Adipose tissue (tissue), 3 donors: ENCODE results near the gene MTF2. TPM values are rescaled to one million over a fixed set of nuclear protein-coding genes. Genes with fewer than 3 reads are reported as not detected.

ENCODE experiments used
- H3K27ac ChIP-seq: one replicate; pipeline ENCODE4 v1.5.1; 2013; ENCODE audit warnings: low read depth, low read length
- WGBS, 3 donors: extraction: QIAGEN DNeasy Blood & Tissue Kit; methylation state at CpG; one replicate each; pipeline ENCODE4 v1.1.7; 2013; 5-methylcytosine and 5-hydroxymethylcytosine counted together
- polyA plus RNA-seq, 3 donors: library from polyadenylated mRNA; stranded (reverse); fragments of 200-250 nt; gene quantifications; one replicate each; pipeline ENCODE4 v1.2.3, GENCODE V29; 2013
- donor health status: healthy with polysubstance abuse.
- donor health status: Bipolar disorder and iron deficiency.
- donor health status: healthy.

MTF2 gene
- polyA plus RNA-seq, 3 donors: 3.1 to 9.4 (median 5.5) TPM

DNA sequence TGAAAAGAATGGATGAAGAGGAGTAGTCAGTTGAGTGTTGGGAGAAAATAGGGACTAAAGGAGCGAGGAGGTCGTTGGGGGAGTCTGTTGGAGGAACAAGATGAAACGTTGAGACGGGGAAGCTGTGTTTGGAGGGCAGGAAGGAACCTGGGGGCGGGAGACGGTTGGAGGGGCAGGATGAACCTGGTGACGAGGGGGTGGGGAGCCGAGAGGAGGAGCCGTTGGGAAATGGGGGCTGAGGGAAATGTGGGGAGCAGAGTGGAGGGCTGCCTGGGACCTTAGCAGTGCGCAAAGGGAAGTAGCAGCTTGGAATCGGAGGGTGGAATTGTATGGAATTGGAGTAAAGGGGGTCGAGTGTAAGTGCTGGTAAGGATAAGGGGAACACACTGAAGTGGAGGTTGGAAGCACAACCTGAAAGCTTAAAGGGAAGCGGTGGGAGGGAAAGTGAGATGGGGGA is 630 bp downstream of the MTF2 start:
- WGBS, 3 donors: 1 to 2% (median 1%) methylated on average over 13 of the region's 13 CpGs
- H3K27ac ChIP-seq: no peak overlapping the region

DNA sequence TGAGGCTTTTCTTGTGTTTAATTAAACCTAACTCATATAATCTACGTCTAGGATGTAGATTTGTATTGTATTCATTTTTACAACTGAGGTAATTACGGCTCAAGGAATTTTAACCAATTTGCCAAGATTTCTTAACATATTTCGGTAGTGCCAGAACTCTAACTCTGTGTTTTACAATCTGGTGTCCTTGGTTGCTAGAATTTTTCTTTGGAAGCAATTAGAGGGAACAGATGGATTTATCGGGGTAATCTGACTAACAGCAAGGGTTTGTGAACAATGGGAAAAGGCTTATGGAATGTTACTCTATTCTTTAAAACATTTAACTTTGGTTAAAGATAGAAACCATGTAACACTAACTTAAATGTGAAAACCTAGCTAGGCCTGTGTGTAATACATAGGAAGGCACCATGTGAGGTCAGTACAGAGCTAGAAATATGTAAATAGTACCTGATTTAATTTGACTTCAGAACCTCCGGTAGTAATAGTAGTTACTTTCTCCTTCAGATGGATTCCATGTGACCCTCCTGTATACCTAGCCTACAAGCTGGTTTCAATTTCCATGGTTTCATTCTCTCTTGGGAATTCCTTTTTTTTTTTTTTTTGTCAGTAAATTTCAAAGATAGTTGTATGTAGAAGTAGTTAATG is 1.2 kb downstream of the MTF2 start:
- 0 to 1% (median 1%) methylated on average over 5 of the region's 5 CpGs for WGBS, 3 donors
- no peak overlapping the region for H3K27ac ChIP-seq

GRCh38 chr1:93081716-93082115 is 2.6 kb downstream of the MTF2 start:
- no peak overlapping the region for H3K27ac ChIP-seq

- WGBS, 3 donors: 77 to 92% (median 88%) methylated on average over 3 of the region's 3 CpGs
- no peak overlapping the region for H3K27ac ChIP-seq
These were observed 3.2 kb downstream of the MTF2 start for GRCh38 chr1:93082313-93082712.

GRCh38 chr1:93083979-93084378 is 4.9 kb downstream of the MTF2 start:
- H3K27ac ChIP-seq: no peak overlapping the region
- 98 to 99% (median 99%) methylated on average over 2 of the region's 2 CpGs for WGBS, 3 donors

DNA sequence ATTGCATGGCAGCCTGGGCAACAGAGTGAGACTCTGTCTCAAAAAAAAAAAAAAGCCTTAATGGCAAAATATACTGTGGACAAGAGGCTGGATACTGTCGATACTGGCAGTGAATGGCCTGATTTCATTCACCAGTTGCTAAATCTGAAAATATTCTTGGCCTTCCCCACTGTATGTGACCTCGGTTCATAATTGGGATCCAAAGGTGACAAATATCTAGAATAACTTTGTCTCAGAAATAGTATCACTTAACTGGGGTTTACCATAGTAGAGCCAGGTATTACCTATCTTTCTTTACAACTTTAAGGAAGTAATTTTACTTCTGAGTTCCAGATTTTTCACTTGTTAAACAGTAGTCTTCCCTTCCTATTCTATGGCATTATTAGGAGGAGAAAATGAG is 8.4 kb downstream of the MTF2 start:
- 83 to 89% (median 87%) methylated on average over 2 of the region's 2 CpGs for WGBS, 3 donors
- no peak overlapping the region for H3K27ac ChIP-seq

GRCh38 chr1:93093332-93094006 is 14.4 kb downstream of the MTF2 start:
- no peak overlapping the region for H3K27ac ChIP-seq
- WGBS, 3 donors: 81 to 88% (median 86%) methylated on average over 2 of the region's 2 CpGs

DNA sequence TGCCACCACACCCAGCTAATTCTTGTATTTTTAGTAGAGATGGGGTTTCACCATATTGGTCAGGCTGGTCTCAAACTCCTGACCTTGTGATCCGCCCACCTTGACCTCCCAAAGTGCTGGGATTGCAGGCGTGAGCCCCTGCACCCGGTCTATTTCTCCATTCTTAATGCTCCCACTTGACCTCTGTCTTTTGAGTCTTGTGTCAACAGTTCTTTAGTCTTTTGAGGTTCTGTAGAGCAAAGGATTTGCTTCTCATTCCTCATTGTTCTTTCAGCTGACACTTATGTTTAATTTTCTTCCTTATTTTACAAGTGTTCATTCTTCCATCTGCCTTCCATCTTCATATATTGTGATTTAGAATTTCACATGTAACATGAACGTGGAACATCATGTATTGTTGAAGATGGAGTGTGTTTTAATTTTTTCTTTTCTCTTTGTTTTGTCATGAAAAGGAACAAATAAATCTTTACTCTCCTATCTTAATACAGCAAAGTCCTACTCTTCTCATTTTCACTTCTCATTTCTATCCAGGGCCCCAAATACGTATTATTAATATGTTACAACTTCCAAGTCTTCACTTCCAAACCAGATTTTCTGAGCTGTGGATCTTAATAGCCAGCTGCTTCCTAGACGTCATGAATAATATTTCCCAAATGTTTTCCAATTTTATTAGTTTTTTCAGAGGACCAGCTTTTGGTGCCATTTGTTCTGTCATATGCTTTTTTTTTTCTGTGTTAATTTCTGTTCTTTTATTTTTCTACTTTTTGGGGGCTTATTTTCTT is 16.9 kb downstream of the MTF2 start:
- 77 to 88% (median 79%) methylated on average over 6 of the region's 6 CpGs for WGBS, 3 donors

DNA sequence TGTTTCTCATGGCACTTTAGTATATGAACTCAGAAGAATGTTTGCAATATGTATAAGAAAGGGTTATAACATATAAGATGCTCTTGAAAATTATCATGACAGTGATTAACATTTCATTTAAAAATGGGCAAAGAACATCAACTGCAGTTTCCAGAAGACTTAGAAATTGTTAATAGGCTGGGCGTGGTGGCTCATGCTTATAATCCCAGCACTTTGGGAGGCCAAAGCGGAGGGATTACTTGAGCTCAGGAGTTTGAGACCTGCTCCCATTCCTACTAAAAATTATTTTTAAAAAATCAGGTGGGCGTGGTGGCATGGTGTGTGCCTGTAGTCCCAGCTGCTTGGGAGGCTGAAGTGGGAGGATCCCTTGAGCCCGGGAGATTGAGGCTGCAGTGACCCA is 23.1 kb downstream of the MTF2 start:
- 90 to 97% (median 95%) methylated on average over 4 of the region's 4 CpGs for WGBS, 3 donors
- H3K27ac ChIP-seq: no peak overlapping the region

More for the DNA sequence above, 16.9 kb downstream of the MTF2 start:
- no peak overlapping the region for H3K27ac ChIP-seq

GRCh38 chr1:93106226-93106625 is 27.1 kb downstream of the MTF2 start:
- WGBS, 3 donors: 78 to 91% (median 88%) methylated on average over 2 of the region's 2 CpGs
- no peak overlapping the region for H3K27ac ChIP-seq

DNA sequence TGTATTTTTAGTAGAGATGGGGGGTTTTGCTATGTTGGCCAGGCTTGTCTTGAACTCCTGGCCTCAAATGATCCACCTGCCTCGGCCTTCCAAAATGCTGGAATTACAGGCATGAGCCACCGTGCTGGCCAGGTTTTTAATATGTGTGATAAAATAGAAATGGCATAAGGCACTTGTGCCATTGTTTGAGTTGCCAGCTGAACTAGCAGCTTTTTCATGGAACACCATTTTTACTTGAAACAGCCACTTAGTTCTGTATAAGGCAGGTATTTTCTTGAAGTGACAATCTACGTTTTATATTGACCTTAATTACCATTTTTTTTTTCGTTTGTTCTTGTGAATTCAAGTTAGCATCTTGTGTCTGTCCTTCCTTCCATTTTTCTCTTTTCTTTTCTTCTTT is 28.3 kb downstream of the MTF2 start:
- WGBS, 3 donors: 96 to 99% (median 97%) methylated on average over 4 of the region's 4 CpGs
- no peak overlapping the region for H3K27ac ChIP-seq

DNA sequence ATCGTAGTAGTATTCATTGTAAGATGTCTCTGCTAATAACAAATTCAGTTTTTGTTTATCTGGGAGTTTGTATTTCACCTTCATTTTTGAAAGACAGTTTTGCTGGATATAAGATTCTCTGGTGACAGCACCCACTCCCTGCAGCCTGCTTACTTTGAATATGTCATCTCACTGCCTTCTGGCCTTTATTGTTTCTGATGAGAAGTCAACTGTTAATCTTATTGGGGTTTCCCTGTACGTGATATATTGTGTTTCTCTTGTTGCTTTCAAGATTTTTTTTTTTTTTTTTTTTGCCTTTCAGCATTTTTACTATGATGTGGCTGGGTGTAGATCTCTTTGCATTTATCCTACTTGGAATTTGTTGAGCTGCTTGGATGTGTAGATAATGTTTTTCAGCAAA is 29.3 kb downstream of the MTF2 start:
- no peak overlapping the region for H3K27ac ChIP-seq
- WGBS, 3 donors: 94 to 98% (median 95%) methylated on average over 2 of the region's 2 CpGs

GRCh38 chr1:93109578-93109977 is 30.5 kb downstream of the MTF2 start:
- no peak overlapping the region for H3K27ac ChIP-seq
- 88 to 100% (median 95%) methylated on average over 2 of the region's 2 CpGs for WGBS, 3 donors

DNA sequence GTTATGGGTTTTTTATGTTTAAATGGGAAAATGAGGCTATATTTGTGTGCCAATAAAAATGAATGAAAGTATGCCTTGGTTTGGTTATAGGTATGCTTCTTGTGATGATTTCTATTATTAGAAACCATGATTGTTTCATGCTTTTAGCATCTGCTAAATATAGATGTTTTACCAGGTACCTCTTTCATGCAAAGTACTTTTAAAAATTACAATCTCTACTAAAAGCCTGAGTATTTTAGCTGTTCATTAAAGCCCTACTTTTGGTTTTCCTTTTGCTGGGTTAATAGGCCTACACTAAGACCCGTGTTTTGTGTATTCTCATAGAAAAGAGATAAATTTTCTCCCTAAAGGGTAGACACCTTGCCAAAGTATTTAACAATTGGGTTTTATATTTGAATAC is 32.0 kb downstream of the MTF2 start:
- 72 to 84% (median 77%) methylated on average over 1 of the region's 1 CpG for WGBS, 3 donors

GRCh38 chr1:93111561-93111960 is 32.5 kb downstream of the MTF2 start:
- no peak overlapping the region for H3K27ac ChIP-seq

More for the DNA sequence above, 32.0 kb downstream of the MTF2 start:
- H3K27ac ChIP-seq: no peak overlapping the region

DNA sequence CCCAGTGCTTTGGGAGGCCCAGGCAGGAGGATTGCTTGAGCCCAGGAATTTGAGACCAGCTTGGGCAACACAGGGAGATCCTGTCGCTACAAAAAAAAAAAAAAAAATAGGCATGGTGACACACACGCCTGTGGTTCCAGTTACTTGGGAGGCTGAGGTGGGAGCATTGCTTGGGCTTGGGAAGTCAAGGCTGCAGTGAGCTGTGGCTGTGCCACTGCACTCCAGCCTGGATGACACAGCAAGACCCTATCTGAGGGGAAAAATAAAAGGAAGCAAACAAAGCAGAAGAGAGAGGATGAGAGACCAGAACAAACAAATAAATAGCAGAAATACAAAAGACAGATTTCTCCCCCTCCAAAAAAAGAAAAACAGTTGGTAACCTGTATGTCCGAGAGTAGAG is 34.0 kb downstream of the MTF2 start:
- no peak overlapping the region for H3K27ac ChIP-seq
- WGBS, 3 donors: 95 to 97% (median 96%) methylated on average over 3 of the region's 3 CpGs

GRCh38 chr1:93114391-93114790 is 35.3 kb downstream of the MTF2 start:
- no peak overlapping the region for H3K27ac ChIP-seq
- 89 to 95% (median 95%) methylated on average over 2 of the region's 2 CpGs for WGBS, 3 donors

DNA sequence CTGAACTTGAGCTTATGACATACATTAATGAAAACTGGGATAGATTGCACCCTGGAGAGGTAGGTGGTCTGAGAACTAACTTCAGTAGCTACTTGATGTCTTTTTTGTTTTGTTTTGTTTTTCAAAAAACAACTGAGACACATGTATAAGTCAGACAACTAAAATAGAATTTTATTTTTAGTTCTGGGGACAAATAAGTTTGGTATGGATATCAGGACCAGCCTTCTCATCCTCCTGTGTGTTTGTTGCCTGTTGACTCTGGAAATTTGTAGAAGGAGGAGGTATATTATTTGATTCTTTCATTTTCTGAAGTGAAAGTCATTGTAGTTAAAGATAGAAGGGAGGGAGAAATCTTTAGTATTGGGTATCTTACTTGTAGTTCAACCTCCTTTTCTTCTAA is 41.5 kb downstream of the MTF2 start:
- H3K27ac ChIP-seq: no peak overlapping the region

- WGBS, 3 donors: 91 to 97% (median 92%) methylated on average over 4 of the region's 4 CpGs
These were observed 44.2 kb downstream of the MTF2 start for GRCh38 chr1:93123201-93123783.

More at GRCh38 chr1:93123201-93123783, 44.2 kb downstream of the MTF2 start:
- H3K27ac ChIP-seq: no peak overlapping the region
